GM12865 (cell line): ENCODE data around the gene ZNF428.

ENCODE experiments used
- DNase-seq: peaks from one replicate; pipeline ENCODE4 v3.0.0; 2010; ENCODE audit warnings: low read depth
- H3K4me3 ChIP-seq: 2 replicates; pipeline ENCODE4 v1.5.1; 2011; ENCODE audit warnings: mild to moderate bottlenecking, low read depth, low read length, control low read depth
- TF ChIP-seq, protein P1 (sequence below): IDR thresholded peaks from 2 replicates; pipeline ENCODE4 v1.5.1; 2011; ENCODE audit warnings: low read length, control low read depth, low read depth, inconsistent platforms; ENCODE audit not compliant: insufficient read depth; ENCODE audit errors: missing control alignments

Gene ZNF428

DNA sequence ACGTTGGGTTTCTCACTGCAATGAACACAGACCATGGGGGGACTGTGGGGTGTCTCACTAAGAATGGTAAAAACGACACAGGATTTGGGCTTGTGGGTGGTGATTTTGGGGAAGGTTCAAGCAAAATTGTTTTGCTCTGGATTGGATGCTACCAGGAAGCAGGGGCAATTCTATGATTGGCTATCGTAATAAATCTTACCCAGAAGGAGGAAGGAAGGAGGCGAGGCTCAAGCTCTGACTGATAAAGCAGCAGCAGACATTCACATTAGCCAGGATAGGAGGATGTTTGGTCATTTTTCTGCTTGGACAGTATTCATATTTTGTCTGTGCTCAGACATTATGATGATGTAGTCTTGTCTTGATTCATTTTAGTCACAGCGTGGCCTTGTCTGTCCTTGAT lies 21.6 kb downstream of the ZNF428 start:
- peak overlapping the region; percentile 93 for H3K4me3 ChIP-seq
- TF ChIP-seq, protein P1, sequence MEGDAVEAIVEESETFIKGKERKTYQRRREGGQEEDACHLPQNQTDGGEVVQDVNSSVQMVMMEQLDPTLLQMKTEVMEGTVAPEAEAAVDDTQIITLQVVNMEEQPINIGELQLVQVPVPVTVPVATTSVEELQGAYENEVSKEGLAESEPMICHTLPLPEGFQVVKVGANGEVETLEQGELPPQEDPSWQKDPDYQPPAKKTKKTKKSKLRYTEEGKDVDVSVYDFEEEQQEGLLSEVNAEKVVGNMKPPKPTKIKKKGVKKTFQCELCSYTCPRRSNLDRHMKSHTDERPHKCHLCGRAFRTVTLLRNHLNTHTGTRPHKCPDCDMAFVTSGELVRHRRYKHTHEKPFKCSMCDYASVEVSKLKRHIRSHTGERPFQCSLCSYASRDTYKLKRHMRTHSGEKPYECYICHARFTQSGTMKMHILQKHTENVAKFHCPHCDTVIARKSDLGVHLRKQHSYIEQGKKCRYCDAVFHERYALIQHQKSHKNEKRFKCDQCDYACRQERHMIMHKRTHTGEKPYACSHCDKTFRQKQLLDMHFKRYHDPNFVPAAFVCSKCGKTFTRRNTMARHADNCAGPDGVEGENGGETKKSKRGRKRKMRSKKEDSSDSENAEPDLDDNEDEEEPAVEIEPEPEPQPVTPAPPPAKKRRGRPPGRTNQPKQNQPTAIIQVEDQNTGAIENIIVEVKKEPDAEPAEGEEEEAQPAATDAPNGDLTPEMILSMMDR, result no peak
- DNase-seq, result no peak

DNA sequence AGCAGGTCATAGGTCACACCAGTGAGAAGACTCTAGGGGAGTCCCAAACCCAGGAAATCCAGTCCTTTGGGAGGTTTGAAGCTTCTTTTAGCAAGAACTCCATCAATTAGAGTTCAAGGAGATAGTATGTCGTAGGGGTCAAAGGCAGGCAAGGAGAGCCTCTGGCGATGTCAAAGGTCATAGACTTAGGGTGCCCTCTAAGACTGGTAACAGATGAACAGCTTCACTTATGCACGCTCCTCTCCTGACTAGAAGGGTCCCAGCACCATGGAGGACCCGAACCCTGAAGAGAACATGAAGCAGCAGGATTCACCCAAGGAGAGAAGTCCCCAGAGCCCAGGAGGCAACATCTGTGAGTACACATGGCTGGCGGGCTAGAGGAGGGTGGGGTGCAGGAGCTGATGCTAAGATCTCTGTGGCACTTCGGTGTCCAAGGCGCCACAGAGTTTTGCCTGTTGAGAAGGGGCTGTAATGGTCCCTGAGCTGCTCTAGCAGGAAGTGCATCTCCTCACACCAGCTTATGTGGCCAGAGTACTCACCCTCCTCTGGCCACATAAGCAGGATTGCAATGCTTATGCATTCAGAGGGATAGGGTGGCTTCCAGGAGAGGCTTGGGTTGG lies 22.5 kb downstream of the ZNF428 start:
- TF ChIP-seq, protein P1, result no peak

DNA sequence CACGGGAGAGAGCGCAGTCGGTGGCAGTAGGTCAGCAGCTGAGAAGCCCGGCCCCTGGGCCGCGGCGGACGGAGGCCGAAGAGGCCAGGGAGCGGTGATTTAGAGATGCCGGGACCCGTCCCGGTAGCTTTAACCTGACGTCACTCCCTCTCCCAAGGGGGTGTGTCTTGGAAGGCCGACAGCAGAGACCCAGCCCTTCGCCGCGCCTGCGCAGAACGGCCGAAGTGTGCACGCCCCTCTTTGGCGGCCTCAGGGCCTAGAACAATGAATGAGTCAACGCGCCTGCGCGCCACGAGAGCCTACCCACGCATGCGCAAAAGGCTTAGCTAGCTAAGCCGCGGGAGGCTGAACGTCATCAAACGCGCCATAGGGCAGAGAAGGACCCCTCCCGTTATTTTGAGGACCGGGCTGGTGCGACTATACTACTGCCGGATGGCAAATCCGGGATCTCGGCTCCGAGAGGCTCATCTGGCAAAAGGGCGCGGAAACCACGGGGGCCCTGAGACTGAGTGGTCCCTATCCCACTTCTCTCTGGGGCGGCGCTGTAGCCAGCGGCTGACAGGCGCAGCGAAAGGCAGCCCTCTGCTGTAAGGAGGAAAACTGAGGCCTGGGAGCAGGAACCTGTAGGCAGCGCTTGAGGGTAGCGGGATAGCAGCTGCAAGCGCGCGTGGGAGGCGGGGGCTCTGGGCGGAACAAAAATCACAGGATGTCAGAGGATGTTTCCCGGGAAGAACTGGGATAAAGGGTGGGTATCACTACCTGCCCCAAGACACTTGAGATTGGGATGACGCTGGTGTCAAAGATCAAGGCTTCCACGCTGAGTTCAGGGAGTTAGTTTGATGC lies 23.2 kb downstream of the ZNF428 start, which contains the start of the genes IRGQ and ZNF576:
Gene IRGQ (minus strand): TSS at position 136 of the 843 bp plus-strand sequence. CDS start 796 bp downstream, outside the sequence.
Gene ZNF576 (plus strand): TSS at position 597 of the 843 bp plus-strand sequence. CDS start 514 bp downstream, outside the sequence.
- TF ChIP-seq, protein P1, result no peak
- peak; percentile 100 for DNase-seq
- H3K4me3 ChIP-seq, result peak within 1 kb of the TSS; percentile 93

More for the DNA sequence above, 22.5 kb downstream of the ZNF428 start:
- peak overlapping the region; percentile 93 for H3K4me3 ChIP-seq
- peak; percentile 22 for DNase-seq

DNA sequence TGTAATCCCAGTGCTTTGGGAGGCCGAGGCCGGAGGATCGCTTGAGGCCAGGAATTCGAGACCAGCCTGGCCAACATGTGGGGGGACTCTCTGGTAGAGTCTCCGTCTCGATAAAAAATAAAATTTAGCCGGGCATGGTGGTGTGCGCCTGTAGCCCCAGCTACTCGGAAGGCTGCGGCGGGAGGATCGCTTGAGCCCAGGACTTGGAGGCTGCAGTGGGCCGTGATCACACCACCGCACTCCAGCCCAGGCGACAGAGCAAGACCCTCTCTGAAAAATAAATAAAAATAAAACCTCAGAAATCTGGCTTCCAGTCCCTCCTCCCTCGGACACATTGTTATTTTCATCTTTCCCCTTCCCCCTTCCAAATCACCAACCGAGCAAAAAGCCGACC lies 23.8 kb downstream of the ZNF428 start:
- peak overlapping the region; percentile 78 for H3K4me3 ChIP-seq
- TF ChIP-seq, protein P1, result no peak
- DNase-seq, result no peak

DNA sequence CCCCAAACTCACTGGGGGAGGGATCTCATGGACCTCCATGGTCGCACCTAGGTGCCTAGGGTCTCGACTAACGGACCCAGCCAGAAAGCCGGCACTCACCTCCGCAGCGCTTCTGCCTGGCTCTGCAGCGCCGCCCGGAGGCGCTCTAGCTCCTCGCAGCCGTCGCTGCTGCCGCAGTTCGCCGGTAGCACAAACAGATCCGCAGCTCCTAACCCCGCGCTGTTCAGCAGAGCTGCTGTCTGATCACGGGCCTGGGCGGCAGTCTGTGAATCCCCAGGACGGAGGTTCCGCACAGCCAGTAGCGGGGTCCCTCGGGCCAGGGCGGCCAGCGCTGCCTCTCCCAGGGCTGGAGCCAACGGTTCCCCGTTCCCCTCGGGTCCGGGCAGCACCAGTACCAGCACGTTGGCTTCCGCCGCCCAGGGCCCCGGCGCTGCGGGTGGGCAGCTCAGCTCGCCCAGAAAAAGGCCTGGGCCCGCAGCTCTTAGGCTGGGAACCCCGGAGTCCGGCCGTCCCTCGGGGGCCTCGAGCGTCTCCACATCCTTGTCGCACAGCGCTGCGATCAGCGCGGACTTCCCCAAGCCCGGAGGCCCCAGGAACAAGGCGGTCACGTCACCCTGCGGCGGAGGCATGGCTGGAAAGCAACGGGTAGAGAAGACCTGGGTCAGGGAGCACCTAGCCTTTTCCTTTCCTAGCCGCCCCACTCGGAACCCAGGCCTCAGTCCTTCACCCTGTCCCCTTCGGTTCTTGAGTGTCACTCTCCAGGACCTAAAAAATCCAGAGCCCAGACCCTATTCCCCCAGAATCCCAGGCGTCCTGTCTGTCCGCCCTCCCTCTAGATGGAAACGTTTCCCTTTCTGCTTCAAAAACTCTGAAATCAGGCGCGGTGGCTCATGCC lies 24.5 kb downstream of the ZNF428 start:
- DNase-seq, result peak; percentile 86
- TF ChIP-seq, protein P1, result peak; percentile 94
- peak overlapping the region; percentile 78 for H3K4me3 ChIP-seq

DNA sequence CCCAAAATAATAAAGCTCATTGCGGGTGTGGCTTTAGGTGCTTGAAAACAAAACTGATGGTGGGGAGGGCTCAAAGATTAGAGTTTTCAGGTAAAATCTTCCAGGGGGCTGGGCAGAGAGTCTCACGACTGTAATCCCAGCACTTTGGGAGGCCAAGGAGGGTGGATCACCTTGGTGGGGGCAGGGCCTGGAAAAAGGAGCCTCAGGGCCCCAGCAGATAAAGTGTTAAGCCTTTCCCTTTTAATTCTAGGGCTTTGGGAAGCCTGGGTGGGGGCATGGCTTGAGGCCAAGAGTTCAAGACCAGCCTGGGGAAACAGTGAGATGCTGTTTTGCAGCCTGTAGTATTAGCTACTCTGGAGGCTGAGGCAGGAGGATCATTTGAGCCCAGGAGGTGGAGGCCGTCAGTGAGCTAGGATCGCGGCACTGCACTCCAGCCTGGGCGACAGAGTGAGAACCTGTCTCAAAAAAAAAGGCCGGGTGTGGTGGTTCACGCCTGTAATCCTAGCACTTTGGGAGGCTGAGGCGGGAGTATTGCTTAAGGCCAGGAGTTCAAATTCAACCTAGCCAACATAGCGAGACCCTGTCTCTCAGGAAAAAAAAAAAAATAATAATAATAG lies 25.2 kb downstream of the ZNF428 start:
- TF ChIP-seq, protein P1, result no peak
- peak overlapping the region; percentile 78 for H3K4me3 ChIP-seq
- no peak for DNase-seq
